HEK293 (cell line): Measurements from ENCODE around the gene KIAA1958.

Experiments used
- CTCF ChIA-PET: fragments of 350-600 bp; formaldehyde crosslinking; extraction: SDS; loops from one replicate; lab custom pipeline; 2021; ENCODE audit warnings: antibody characterized with exemption; lab: Yijun Ruan, JAX
- POLR2A ChIA-PET: fragments of 300-600 bp; formaldehyde crosslinking; extraction: SDS; loops from one replicate; lab custom pipeline; 2020; ENCODE audit warnings: antibody characterized with exemption, inconsistent platforms; lab: Yijun Ruan, JAX
- H3K27ac ChIP-seq: fragments of 200-500 bp; sonication (Bioruptor generic); 2 replicates; pipeline ENCODE4 v1.5.1; 2014; ENCODE audit warnings: low read depth, low read length, control low read depth, inconsistent platforms; ENCODE audit errors: extremely low read depth
- H3K36me3 ChIP-seq, 2 experiments: fragments of 200-500 bp in 1 of 2; sonication (Bioruptor generic) in 1 of 2; 1 replicate in 1 of 2; 2 replicates in 1 of 2; pipeline ENCODE4 v1.5.1; 2014 to 2017; ENCODE audit warnings: inconsistent platforms in 2 of 2, low read length in 2 of 2; ENCODE audit not compliant: control insufficient read depth in 2 of 2, insufficient read depth in 1 of 2
- H3K4me1 ChIP-seq: fragments of 200-500 bp; sonication (Bioruptor generic); 2 replicates; pipeline ENCODE4 v1.5.1; 2014; ENCODE audit warnings: mild to moderate bottlenecking, low read length, inconsistent platforms; ENCODE audit not compliant: control insufficient read depth, insufficient read depth
- H3K4me3 ChIP-seq: 2 replicates; pipeline ENCODE4 v1.5.1; 2011; ENCODE audit warnings: low read depth, mild to moderate bottlenecking, control low read depth, low read length, moderate library complexity
- H3K9me3 ChIP-seq: fragments of 200-500 bp; sonication (Bioruptor generic); 2 replicates; pipeline ENCODE4 v1.5.1; 2014; ENCODE audit warnings: low read depth, low read length, inconsistent platforms; ENCODE audit not compliant: control insufficient read depth, insufficient read depth
- AEBP2 ChIP-seq: fragments of 450-650 bp; formaldehyde crosslinking; IDR thresholded peaks from 2 replicates; pipeline ENCODE4 v1.5.1; 2016; ENCODE audit warnings: missing biosample characterization, missing genetic modification characterization, borderline replicate concordance
- CTCF ChIP-seq: fragments of 450-650 bp; formaldehyde crosslinking; IDR thresholded peaks from 2 replicates; pipeline ENCODE4 v1.5.1; 2016; ENCODE audit warnings: missing biosample characterization, missing genetic modification characterization
- EGR2 ChIP-seq: fragments of 450-650 bp; formaldehyde crosslinking; IDR thresholded peaks from 2 replicates; pipeline ENCODE4 v1.5.1; 2016; ENCODE audit warnings: low read depth, missing biosample characterization, missing genetic modification characterization
- INSM2 ChIP-seq: fragments of 450-650 bp; formaldehyde crosslinking; IDR thresholded peaks from 2 replicates; pipeline ENCODE4 v1.5.1; 2016; ENCODE audit warnings: missing biosample characterization, missing genetic modification characterization
- SCRT2 ChIP-seq: fragments of 450-650 bp; formaldehyde crosslinking; IDR thresholded peaks from 2 replicates; pipeline ENCODE4 v1.5.1; 2016; ENCODE audit warnings: missing biosample characterization, missing genetic modification characterization
- SETDB1 ChIP-seq: IDR thresholded peaks from one replicate; pipeline ENCODE4 v1.6.1; 2017; ENCODE audit warnings: mild to moderate bottlenecking, low read length, moderate library complexity, mixed read lengths; ENCODE audit not compliant: insufficient read length
- ZBTB8A ChIP-seq: fragments of 450-650 bp; formaldehyde crosslinking; IDR thresholded peaks from 2 replicates; pipeline ENCODE4 v1.5.1; 2016; ENCODE audit warnings: missing biosample characterization, missing genetic modification characterization
- ZNF214 ChIP-seq: fragments of 450-650 bp; formaldehyde crosslinking; IDR thresholded peaks from 2 replicates; pipeline ENCODE4 v1.5.1; 2017; ENCODE audit warnings: missing biosample characterization, mild to moderate bottlenecking, missing genetic modification characterization, borderline replicate concordance
- ZNF404 ChIP-seq: fragments of 450-650 bp; formaldehyde crosslinking; IDR thresholded peaks from 2 replicates; pipeline ENCODE4 v1.5.1; 2017; ENCODE audit warnings: missing biosample characterization, missing genetic modification characterization
- ZNF529 ChIP-seq: fragments of 450-650 bp; formaldehyde crosslinking; IDR thresholded peaks from 2 replicates; pipeline ENCODE4 v1.5.1; 2017; ENCODE audit warnings: missing genetic modification characterization, missing biosample characterization; ENCODE audit not compliant: insufficient replicate concordance
- ZNF560 ChIP-seq: fragments of 450-650 bp; formaldehyde crosslinking; IDR thresholded peaks from 2 replicates; pipeline ENCODE4 v1.5.1; 2017; ENCODE audit warnings: missing biosample characterization, missing genetic modification characterization, borderline replicate concordance
- ZNF777 ChIP-seq: fragments of 450-650 bp; formaldehyde crosslinking; IDR thresholded peaks from 2 replicates; pipeline ENCODE4 v1.5.1; 2017; ENCODE audit warnings: missing biosample characterization, missing genetic modification characterization, borderline replicate concordance
- ZNF792 ChIP-seq: fragments of 450-650 bp; formaldehyde crosslinking; IDR thresholded peaks from 2 replicates; pipeline ENCODE4 v1.5.1; 2016; ENCODE audit warnings: missing biosample characterization, missing genetic modification characterization
- TF ChIP-seq, protein P1 (sequence below): fragments of 450-650 bp; formaldehyde crosslinking; conservative IDR thresholded peaks from 2 replicates; pipeline ENCODE4 v1.5.1; 2016; ENCODE audit warnings: low read depth, missing biosample characterization, missing genetic modification characterization

Gene KIAA1958

DNA sequence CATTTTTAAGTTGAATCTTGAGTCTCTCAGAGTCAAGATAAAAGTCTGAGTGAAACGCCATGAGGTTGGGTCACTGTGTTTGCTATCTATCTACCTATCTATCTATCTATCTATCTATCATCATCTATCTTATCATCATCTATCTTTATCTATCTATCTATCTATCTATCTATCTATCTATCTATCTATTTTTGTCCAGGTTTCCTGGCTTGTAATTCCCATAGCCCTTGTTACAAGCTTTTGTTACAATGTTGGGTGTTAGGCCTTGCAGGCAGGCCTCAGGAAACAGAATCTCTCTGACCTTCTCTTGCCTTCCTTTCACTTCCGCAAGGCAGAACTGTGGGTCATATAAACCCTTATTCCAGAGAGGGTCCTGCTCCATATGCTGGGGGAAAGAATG, 12.6 kb upstream of the KIAA1958 start:
- H3K4me1 ChIP-seq: no peaks in the 10 kb centered on the region
- CTCF ChIA-PET: no interaction called here
- no peak overlapping the region for H3K27ac ChIP-seq
- H3K9me3 ChIP-seq: no peaks in the 10 kb centered on the region
- POLR2A ChIA-PET: no interaction called here
- no peak overlapping the region for H3K4me3 ChIP-seq
- peaks cover 0 to 28% of the 10 kb centered on the region in 2 experiments; a peak in 1 of 3 replicates for H3K36me3 ChIP-seq
- TF ChIP-seq, protein P1, sequence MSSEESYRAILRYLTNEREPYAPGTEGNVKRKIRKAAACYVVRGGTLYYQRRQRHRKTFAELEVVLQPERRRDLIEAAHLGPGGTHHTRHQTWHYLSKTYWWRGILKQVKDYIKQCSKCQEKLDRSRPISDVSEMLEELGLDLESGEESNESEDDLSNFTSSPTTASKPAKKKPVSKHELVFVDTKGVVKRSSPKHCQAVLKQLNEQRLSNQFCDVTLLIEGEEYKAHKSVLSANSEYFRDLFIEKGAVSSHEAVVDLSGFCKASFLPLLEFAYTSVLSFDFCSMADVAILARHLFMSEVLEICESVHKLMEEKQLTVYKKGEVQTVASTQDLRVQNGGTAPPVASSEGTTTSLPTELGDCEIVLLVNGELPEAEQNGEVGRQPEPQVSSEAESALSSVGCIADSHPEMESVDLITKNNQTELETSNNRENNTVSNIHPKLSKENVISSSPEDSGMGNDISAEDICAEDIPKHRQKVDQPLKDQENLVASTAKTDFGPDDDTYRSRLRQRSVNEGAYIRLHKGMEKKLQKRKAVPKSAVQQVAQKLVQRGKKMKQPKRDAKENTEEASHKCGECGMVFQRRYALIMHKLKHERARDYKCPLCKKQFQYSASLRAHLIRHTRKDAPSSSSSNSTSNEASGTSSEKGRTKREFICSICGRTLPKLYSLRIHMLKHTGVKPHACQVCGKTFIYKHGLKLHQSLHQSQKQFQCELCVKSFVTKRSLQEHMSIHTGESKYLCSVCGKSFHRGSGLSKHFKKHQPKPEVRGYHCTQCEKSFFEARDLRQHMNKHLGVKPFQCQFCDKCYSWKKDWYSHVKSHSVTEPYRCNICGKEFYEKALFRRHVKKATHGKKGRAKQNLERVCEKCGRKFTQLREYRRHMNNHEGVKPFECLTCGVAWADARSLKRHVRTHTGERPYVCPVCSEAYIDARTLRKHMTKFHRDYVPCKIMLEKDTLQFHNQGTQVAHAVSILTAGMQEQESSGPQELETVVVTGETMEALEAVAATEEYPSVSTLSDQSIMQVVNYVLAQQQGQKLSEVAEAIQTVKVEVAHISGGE: no peak
- TF ChIP-seq ZBTB8A (tag by site-specific recombination) (no peak), ZNF404 (no peak), ZNF777 (tag by site-specific recombination) (no peak), ZNF529 (tag by site-specific recombination) (no peak), ZNF792 (tag by site-specific recombination) (no peak), ZNF214 (tag by site-specific recombination) (no peak), CTCF (tag by site-specific recombination) (no peak), SCRT2 (tag by site-specific recombination) (no peak), AEBP2 (tag by site-specific recombination) (no peak)

GRCh38 chr9:112475318-112475717, 11.3 kb upstream of the KIAA1958 start:
- Histone ChIP-seq H3K27ac (no peak overlapping the region), H3K36me3 (peaks cover 0 to 28% of the 10 kb centered on the region in 2 experiments; a peak in 1 of 3 replicates), H3K9me3 (no peaks in the 10 kb centered on the region), H3K4me3 (no peak overlapping the region), H3K4me1 (no peaks in the 10 kb centered on the region)
- TF ChIP-seq INSM2 (tag by site-specific recombination): no peak
- TF ChIP-seq ZNF560 (tag by site-specific recombination): no peak
- TF ChIP-seq SETDB1: peak; percentile 56
- no peak for TF ChIP-seq EGR2 (tag by site-specific recombination)
- ChIA-PET POLR2A (no interaction called here), CTCF (no interaction called here)
